GM19452 (cell line): ENCODE results near the gene STOM.
"Not testable (repeated sequence)": the region's sequence is repeated elsewhere in the genome, so short reads cannot be mapped to it uniquely, and the experiment has no call there.

Experiments used
- ATAC-seq: cut with Tn5 transposase; IDR thresholded peaks from one replicate; pipeline ENCODE4 v1.9.1; 2021; ENCODE audit not compliant: unreplicated experiment

The STOM gene

DNA sequence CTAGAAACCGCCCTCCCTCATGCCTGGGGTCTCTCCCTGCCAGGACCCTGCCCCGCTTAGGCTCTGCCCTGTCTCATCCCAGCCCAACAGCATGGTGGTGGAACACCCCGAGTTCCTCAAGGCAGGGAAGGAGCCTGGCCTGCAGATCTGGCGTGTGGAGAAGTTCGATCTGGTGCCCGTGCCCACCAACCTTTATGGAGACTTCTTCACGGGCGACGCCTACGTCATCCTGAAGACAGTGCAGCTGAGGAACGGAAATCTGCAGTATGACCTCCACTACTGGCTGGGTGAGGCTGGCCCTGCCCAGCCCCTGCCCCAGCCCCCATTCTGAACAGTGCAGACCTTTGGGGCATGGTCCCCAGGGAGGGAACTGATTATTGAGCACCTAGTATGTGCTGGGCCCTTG, 68.2 kb downstream of the STOM start:
- ATAC-seq, result no peak

DNA sequence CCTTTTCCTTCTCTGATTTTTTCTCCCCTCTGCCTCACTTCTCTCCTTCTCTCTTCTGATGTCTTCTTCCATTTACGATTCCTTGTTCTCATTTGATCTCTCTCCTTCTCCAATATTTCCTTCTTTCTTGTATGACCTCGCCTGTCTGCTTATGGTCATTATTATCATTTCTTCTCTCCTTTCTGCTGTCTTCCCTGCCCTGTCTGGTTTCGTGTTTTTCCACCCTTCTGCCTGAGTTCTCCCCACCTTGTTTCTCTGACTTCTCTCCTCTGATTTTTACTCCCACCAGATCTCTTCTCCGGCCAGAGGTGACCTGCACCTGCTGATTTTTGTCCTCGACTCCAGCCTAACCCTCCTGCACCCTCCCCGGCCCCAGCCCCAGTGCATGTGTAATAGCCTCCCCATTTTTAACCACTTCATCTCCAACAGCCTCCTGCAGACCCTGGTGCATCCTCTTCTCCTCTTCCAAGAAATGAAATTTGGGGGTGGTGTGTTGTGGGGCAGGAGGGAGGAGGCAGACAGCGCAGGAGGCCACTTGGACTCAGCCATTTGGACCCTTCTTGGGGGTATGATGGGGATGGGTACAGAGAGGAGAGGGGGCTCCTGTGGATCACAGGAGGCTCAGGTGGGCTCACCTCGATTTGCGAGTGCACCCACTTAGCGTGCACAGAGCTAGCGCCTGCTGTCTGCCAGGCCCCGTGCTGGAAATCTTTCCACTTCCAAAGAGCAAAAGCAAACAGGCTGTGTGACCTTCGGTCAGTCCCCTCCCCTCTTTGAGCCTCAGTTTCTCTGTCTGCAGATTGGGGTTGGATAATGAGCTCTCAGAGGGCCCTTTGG, 69.5 kb downstream of the STOM start:
- no peak for ATAC-seq

DNA sequence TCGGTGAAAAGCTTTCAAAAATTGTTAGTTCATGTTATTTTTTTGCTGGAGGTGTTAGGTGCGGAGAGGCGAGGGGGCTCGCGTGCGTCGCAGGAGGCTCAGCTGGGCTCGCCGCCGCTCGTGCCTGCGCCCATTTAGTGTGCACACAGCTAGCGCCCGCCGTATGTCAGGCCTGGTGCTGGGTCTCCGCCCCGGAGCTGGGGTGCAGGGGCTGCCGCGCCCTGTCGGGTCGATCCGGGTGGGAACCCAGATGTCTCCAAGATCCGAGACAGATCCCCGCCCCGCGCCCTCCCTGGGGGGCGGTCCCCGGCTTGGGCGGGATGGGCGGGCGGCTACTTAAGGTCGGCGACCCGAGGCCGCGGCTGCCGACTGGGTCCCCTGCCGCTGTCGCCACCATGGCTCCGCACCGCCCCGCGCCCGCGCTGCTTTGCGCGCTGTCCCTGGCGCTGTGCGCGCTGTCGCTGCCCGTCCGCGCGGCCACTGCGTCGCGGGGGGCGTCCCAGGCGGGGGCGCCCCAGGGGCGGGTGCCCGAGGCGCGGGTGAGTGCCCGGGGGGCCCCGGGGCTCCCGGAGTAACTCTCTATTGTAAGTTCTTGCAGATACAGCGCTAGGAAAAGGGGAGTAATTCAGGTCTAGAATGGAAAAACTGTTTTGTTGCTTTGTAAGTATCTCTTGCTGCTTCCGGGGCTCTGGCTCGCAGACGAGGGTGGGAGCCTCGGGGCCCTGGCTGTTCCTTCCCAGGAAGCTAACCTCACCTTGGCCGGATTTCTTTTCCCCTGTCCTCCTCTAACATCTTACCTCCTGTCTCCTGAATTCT, 70.4 kb downstream of the STOM start:
- no peak for ATAC-seq

DNA sequence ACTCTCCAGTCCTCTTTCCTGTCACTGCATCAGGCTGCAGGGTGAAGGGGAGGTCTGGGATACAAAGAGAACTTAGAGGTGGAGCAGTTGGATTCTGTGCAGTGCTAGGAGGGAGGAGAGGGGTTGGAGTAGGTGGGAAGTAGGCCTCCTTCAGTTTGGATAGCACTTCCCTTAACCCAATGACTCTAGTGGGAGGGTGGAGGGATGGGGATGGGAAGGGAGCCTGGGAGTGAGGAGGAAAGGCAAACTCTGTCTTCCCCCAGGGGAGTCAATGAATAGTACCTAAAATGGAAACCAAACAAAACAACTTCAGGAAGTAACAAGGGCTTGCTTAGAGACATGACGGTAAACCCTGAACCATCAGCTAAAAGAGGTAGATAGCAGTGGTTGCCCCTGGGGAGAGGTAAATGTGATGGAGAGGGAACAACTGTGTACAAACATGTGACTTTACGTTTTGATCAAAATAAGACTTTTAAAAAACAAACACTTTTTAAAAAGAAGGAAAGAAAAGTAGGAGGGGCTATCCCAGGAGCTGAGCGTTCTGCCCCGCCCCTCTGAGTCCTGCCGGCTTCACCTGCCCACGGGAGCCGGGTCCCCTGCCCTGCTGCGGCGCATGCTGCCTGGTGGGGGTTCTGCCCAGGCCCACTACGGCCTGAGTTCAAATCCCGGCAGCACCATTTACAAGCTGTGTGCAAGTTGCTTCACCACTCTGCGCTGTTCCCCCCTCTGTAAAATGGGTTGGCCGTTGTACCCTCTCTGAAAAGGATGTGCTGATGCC, 71.2 kb downstream of the STOM start:
- ATAC-seq, result no peak

DNA sequence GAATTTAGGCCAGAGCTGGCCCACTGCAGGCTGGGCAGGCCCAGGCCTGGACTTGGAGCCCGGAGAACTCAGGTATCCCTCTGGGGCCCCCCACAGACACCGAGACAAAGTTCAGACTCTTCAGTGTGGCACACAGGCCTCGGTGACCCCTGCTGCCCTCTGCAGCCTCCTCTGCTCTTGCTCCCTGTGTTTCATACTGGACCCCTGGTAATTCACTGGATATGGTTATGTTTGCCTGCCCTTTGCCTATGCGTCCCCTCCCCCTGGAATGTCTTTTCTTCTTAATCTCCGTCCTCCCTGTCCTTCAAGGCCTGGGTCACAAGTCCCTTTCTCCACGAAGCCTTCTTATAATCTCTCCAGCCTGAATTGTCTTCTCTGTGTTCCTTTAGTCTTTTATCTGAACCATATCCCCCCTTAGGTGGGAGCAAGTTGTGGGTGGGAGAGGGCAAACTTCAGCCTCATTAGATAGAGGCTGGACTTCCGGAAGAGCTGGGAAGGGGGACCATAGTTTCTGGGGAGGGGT, 72.0 kb downstream of the STOM start:
- ATAC-seq, result no peak

DNA sequence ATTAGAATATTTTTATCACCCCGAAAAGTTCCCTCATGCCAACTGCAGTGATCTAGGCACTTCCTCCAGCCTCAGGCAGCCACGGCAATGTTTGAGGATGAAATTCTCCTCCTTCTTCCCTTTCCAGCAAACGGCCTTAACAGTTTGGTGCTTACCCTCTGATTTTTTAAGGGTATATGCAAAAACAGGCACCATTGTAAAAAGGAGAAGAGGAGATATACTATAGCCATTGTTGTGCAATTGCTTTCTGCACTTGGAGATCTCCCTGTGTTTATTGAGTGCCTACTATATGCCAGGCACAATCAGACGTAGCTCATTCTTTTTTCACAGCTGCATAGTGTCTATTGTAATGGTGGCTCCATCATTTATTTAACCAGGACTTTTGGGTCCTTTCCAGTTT, 72.7 kb downstream of the STOM start:
- ATAC-seq, result no peak

DNA sequence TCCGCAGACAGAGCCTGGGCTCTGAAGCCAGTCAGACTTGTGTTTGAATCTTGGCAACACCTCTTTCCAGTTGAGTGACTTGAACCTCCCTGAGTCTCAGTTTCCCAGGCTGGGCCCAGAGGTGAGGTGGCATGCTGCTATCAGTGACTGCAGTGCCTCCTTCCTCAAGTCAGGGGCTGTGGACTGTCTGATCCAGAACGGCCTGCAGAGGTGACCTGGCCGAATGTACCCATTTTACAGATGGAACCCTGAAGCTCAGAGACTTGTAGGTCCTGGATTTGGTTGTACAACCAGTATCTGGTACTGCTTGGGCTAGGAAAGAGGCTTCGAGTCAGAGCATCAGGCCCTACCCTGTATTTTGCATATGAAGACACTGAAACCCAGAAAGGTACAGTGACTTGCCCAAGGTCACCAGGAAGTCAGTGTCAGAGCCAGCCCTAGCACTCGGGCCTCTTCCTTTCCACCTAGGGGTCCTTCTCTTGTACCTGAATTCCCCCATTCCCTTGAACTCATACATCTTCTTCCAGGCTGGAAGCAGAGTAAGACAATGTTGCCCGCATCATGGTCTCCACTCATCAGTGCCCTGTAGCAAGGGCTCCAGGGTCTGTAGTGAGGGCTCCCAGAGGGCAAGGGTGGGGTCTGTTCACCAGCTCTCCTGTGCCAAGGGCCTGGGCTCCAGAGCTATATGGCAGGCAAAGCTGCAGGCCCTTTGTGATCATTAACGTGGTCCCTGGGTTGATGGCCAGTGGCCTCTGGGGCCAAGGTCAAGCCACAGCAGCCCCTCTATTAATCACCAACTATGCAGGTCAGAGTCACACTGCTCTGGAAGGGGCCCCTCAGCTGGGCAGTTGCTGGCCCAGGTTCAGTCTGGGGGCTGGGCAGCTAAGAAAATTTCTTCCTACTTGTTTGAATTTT, 73.6 kb downstream of the STOM start:
- ATAC-seq, result no peak

DNA sequence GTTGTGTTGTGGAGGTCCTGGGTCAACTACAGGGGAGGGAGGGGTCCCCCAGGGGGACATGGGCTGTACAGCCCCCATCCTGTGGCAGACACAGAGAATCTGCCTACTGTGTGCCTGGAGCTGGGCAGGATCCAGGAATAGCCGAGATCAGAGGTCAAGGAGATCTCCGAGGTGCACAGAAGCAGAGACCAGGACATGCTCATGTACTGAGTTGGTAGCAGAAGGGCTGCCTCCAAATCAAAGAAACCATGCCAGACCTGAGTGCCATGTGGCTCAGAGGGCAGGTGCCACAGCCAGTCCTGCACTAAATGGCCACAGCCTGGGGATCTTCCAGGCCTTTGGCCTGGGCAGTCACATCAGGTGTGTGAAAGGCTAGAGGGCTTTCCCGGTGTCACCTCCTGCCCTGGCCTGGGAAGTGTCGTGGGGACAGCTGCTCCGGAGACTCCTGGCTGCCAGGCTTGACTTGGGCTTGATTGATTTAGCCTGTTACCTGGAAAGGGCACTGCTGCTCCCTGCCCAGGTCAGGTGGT, 74.3 kb downstream of the STOM start:
- no peak for ATAC-seq

DNA sequence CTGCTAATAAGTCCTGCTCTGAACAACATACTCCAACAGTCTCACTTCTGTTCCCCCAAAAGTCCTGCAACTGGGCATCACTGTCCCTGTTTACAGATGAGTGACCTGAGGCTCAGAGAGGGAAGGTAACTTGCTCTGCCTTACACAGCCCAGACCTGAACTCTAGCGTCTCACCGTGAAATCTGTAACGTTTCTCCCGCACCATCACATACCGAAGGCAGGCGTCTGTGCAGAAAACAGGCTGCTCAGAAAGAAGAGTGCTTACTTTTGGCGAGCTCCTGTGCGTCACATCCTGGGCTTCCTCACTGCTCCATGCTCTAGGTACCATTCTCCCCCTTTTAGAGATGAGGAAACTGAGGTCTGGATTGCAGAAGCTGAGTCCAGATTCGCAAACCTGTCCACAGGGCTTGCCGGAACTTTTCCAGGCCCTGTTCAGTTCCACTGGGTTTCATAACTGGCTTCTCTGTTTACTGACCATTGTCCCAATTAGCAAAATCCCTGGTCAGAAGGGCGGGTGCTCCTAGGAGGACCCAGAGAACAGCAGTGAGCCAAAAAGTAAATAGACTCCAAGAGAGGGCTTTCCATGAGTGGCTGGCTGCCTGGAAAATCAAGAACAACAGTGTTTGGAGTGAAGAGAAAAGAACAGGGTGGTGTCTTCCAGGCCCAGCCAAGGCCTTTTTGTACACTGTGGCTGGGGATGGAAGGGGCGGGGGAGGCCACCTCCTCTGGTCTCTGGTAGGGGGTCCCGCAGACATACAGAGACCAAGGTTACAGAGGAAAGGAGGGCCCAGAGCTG, 75.0 kb downstream of the STOM start:
- no peak for ATAC-seq

DNA sequence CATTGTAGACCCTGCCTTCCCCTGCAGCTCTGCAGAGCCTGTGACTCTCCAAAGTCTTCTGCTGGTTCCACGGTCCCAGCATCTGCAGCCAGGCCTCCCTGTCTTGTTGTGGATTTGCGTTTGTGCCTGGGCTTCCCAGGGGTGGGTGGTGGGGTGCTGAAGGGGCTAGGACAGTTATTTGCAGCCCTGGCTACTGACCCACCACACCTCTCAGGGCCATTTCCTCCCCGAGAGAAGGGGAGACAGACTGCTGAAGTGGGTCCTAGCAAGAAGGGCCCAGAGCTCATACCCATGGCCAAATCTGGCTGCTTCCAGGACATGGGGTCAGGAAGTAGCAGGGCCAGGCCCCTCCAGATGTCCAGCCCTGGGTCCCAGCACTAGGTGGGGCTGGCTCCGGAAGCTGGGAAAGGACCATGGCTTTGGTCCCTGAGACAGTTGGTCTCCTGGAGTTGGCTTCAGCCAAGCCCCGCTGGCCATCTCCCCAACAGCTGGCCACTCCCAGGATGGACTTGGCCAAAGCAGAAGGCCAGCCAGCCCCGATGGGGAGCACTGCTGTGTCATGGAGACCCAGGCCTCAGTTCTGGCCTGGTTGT, 75.8 kb downstream of the STOM start:
- no peak for ATAC-seq

DNA sequence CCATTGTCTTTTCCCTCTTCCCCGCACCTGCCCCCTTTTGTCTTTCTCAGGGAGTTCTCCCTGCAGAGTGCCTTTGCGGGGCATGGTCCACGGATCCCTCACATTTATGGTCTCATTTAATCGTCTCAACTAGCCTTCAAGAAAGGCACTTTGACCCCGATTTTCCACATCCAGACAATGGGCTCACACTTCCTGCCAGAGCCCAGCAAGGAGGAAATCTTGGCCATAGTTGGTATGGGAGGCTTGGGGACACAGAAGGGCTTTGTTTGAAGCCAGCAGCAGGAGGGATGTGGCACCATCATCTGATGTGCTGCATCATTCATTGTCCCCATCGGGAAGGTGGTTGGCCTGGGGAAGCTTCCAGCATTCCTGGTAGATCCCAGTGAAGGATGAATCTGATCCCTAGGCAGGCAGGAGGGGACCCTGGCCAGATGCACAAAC, 77.2 kb downstream of the STOM start:
- no peak for ATAC-seq

DNA sequence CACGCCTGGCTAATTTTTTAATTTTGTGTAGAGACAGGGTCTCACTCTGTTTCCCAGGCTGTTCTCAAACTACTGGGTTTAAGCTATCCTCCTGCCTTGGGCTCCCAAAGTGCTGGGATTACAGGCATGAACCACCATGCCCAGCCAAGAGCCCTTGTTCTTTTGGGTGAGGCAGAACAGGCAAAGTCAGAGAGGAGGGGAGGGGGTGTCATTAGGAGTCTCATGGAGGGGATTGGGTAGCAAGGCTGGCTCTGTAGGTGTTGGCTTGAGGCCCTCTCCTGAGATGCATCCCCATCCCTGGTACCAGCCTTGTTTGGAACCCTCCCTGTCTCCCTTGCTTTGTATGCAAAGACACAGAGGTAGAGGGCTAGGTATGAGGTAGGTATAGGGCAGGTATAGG, 78.0 kb downstream of the STOM start:
- ATAC-seq, result no peak

DNA sequence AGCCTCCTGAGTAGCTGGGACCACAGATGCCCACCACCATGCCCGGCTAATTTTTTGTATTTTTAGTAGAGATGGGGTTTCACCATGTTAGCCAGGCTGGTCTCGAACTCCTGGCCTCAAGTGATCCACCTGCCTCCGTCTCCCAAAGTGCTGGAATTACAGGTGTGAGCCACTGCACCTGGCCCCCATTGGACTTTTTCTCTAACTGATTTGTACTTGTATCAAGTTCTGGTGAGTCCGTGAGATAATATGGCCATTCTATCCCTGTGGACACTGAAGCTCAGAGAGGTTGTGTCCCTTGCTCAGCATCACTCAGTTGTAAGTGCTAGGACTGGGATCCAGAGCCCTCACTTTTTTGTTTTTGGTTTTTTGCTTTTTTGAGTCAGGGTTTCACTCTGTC, 78.5 kb downstream of the STOM start:
- not testable (repeated sequence) for ATAC-seq

DNA sequence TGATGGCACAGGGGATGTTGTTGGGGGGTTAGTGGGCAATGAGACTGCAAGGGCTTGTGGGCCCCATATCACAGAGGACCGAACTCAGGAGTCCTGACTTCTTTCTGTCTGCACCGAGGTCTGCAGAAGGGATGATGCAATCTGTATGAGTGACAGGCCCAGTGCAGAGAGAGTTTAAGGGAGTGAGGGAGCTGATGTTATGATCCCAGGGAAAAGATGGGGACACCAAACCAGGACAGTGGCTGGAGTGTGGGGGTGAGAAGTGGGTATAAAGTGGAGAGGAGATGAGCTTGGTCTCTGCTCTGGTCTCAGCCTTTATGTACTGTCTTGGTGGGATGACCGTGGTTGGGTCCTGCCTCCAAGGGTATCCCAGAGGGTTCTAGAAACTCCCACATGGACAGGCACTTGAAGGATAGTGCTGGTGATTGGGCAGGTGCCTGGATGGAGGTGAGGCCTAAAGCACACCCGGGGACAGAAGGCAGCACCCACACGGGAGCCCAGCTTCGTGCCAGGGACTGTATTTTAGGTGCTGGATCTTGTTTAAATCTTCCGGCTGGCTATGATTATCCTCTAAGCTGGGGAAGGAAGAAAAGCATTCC, 80.2 kb downstream of the STOM start:
- no peak for ATAC-seq

DNA sequence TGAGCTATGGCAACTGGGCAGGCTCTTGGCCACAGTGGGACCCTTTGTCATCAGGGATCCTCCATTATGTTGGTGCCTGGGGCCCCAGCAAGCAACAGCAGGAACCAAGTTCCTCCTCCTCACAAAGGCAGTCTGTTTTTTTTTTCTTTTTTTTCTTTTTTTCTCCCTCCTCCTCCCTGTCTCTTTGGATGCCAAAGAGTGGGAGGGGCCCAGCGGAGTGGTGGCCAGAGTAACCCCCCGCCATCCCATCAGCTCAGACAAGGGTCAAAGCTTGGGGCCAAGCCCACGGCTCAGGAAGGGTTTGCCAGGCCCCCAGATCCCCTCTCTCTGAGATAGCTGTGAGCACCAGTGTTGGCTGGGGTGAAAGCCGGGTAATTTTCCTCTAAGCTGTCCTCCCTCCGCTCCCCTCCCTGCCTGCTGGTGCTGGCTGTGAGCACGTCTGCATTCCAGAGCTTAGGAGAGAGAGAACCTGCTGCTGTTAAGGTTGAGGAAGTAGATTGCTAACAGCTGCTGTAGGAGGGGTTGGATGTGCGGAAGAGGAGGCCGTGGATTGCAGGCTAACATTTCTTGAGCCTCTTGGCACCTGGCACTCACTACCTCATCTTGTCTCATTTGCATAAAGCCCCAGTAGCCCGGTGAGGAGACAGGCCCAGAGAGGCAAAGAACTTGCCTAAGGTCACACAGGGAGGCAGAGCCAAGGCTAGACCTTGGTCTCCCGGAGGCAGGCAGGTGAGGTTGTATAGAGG, 80.9 kb downstream of the STOM start:
- no peak for ATAC-seq
